Loucy (cell line): ENCODE data around the gene SUSD5.

Experiments used
- EZH2phosphoT487 ChIP-seq: fragments of 200-600 bp; IDR thresholded peaks from 2 replicates; pipeline ENCODE4 v1.6.1; 2018; ENCODE audit warnings: antibody characterized with exemption, mild to moderate bottlenecking, moderate library complexity, borderline replicate concordance
- TF ChIP-seq, protein P1 (sequence below): fragments of 200-600 bp; sonication (generic); conservative IDR thresholded peaks from 2 replicates; pipeline ENCODE4 v1.5.1; 2014; ENCODE audit warnings: mild to moderate bottlenecking, antibody characterized with exemption, low read length

DNA sequence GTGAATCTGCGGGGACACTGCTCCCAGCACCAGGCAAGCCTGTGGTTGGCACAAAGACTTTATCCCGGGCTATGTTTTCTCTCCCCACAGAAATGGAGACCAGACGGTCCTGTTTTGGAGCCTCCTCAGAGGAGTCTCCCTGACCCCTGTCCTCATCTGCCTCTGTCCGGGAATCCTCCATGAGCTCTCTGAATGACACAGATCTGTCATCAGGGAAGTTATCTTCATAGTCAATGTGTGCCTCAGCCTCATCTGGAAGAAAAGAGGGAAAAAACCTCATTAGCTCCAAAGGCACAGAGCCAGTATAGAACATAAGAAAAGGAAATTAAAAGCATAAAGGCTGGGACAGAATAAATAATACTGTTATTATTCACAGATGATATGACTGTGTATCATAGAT, 64.8 kb downstream of the SUSD5 start:
- TF ChIP-seq, protein P1, sequence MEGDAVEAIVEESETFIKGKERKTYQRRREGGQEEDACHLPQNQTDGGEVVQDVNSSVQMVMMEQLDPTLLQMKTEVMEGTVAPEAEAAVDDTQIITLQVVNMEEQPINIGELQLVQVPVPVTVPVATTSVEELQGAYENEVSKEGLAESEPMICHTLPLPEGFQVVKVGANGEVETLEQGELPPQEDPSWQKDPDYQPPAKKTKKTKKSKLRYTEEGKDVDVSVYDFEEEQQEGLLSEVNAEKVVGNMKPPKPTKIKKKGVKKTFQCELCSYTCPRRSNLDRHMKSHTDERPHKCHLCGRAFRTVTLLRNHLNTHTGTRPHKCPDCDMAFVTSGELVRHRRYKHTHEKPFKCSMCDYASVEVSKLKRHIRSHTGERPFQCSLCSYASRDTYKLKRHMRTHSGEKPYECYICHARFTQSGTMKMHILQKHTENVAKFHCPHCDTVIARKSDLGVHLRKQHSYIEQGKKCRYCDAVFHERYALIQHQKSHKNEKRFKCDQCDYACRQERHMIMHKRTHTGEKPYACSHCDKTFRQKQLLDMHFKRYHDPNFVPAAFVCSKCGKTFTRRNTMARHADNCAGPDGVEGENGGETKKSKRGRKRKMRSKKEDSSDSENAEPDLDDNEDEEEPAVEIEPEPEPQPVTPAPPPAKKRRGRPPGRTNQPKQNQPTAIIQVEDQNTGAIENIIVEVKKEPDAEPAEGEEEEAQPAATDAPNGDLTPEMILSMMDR, result no peak
- no peak for TF ChIP-seq EZH2phosphoT487
